ENCODE measurements around the gene SIX5. TPM values are rescaled to one million over a fixed set of nuclear protein-coding genes. Genes with fewer than 3 reads are reported as not detected.

Gene SIX5
- total RNA-seq, 1 experiment from 2014 or later: 9.3 TPM

- BruUV-seq (replicated peaks): no TSS peak
Observed at GRCh38 chr19:45815481-45816216, 46.6 kb upstream of the SIX5 start.

GRCh38 chr19:45814851-45815480 is 45.9 kb upstream of the SIX5 start, which contains the start of gene RSPH6A:
RSPH6A (minus strand) TSS chr19:45815308; CDS start chr19:45815176, 132 bp downstream.
- H3K36me3 ChIP-seq (ENCODE audit: low read depth, low read length): no peaks in the 10 kb centered on the region; the same call in 1 of the 2 replicates
- H4K20me1 ChIP-seq (ENCODE audit: low read length): no peaks in the 10 kb centered on the region
- no peak within 1 kb of the TSS for H3K4me3 ChIP-seq (ENCODE audit: low read length)
- no peak within 1 kb of the TSS for H2AFZ ChIP-seq (ENCODE audit: low read length)
- no peak within 1 kb of the TSS for H3K4me2 ChIP-seq (ENCODE audit: low read length)
- ATAC-seq (no peak), DNase-seq (no peak)
- H3K27me3 ChIP-seq (ENCODE audit: low read length): no peaks in the 10 kb centered on the region
- H3K4me1 ChIP-seq (ENCODE audit: insufficient read depth, low read length): no peaks in the 10 kb centered on the region; the same call in 1 of the 2 replicates
- ChIA-PET POLR2A (ENCODE audit: unreplicated experiment) (no interaction called here), CTCF (no interaction called here)
- BruUV-seq (replicated peaks): no TSS peak
- H3K9ac ChIP-seq (ENCODE audit: low read length): no peak within 1 kb of the TSS
- TF ChIP-seq CTCF (conservative IDR thresholded peaks at IDR 0.05; ENCODE audit: low read depth, low read length) (no peak), EZH2 (IDR thresholded peaks at IDR 0.05; ENCODE audit: low read length, unreplicated experiment) (no peak), EZH2phosphoT487 (IDR thresholded peaks at IDR 0.05; ENCODE audit: borderline replicate concordance, low read length) (no peak)
- no peaks in the 10 kb centered on the region for H3K9me2 ChIP-seq (replicated peaks; ENCODE audit: low read length)
- no peaks in the 10 kb centered on the region for H3K79me2 ChIP-seq (ENCODE audit: low read length)
- intact Hi-C loops (cut with micrococcal nuclease): no loop called here
- no peak within 1 kb of the TSS for H3K27ac ChIP-seq (ENCODE audit: low read length)
- H3K9me3 ChIP-seq (ENCODE audit: low read length): no peaks in the 10 kb centered on the region
- H3F3A ChIP-seq (ENCODE audit: low read length, unreplicated experiment): no peaks in the 10 kb centered on the region

More at GRCh38 chr19:45815481-45816216, 46.6 kb upstream of the SIX5 start:
- Histone ChIP-seq H3K4me1 (ENCODE audit: insufficient read depth, low read length) (no peaks in the 10 kb centered on the region; the same call in 1 of the 2 replicates), H2AFZ (ENCODE audit: low read length) (no peak overlapping the region), H4K20me1 (ENCODE audit: low read length) (no peaks in the 10 kb centered on the region), H3K4me3 (ENCODE audit: low read length) (no peak overlapping the region), H3K9me3 (ENCODE audit: low read length) (no peaks in the 10 kb centered on the region), H3K4me2 (ENCODE audit: low read length) (no peak overlapping the region), H3K79me2 (ENCODE audit: low read length) (no peaks in the 10 kb centered on the region), H3K9ac (ENCODE audit: low read length) (no peak overlapping the region), H3K36me3 (ENCODE audit: low read depth, low read length) (no peaks in the 10 kb centered on the region; the same call in 1 of the 2 replicates), H3K9me2 (replicated peaks; ENCODE audit: low read length) (no peaks in the 10 kb centered on the region), H3F3A (ENCODE audit: low read length, unreplicated experiment) (no peaks in the 10 kb centered on the region), H3K27ac (ENCODE audit: low read length) (no peak overlapping the region), H3K27me3 (ENCODE audit: low read length) (no peaks in the 10 kb centered on the region)
- intact Hi-C loops (cut with micrococcal nuclease): no loop called here
- TF ChIP-seq EZH2phosphoT487 (IDR thresholded peaks at IDR 0.05; ENCODE audit: borderline replicate concordance, low read length) (no peak), CTCF (conservative IDR thresholded peaks at IDR 0.05; ENCODE audit: low read depth, low read length) (no peak), EZH2 (IDR thresholded peaks at IDR 0.05; ENCODE audit: low read length, unreplicated experiment) (no peak)
- no peak for ATAC-seq
- no peak for DNase-seq
- POLR2A ChIA-PET (ENCODE audit: unreplicated experiment): no interaction called here
- CTCF ChIA-PET: no interaction called here
